Thyroid gland (tissue), 4 donors: ENCODE measurements around the gene RANBP10. TPM values are rescaled to one million over a fixed set of nuclear protein-coding genes. Genes with fewer than 3 reads are reported as not detected.

Experiments used
- DNase-seq, 2 donors: peaks; one replicate each; pipeline ENCODE4 v3.0.0-alpha.2; 2019
- H3K27ac ChIP-seq, 3 donors: fragments of 200-600 bp; sonication (generic); 1 replicate in 2 of 3; 2 replicates in 1 of 3; pipeline ENCODE4 v1.5.1; 2016 to 2019; ENCODE audit warnings: mild to moderate bottlenecking in 1 of 3, moderate library complexity in 1 of 3
- H3K27me3 ChIP-seq: fragments of 200-600 bp; sonication (generic); one replicate; pipeline ENCODE4 v1.5.1; 2019
- H3K36me3 ChIP-seq, 2 donors: fragments of 200-600 bp; sonication (generic); one replicate each; pipeline ENCODE4 v1.5.1; 2016 to 2019
- H3K4me1 ChIP-seq, 2 donors: fragments of 200-600 bp; sonication (generic); one replicate each; pipeline ENCODE4 v1.5.1; 2017 to 2019
- H3K4me3 ChIP-seq, 3 donors: fragments of 200-600 bp; sonication (generic); replicated peaks in 1 of 3; 1 replicate in 2 of 3; 2 replicates in 1 of 3; pipeline ENCODE4 v1.5.1; 2016; ENCODE audit warnings: mild to moderate bottlenecking in 1 of 3
- H3K9me3 ChIP-seq: fragments of 200-600 bp; sonication (generic); one replicate; pipeline ENCODE4 v1.5.1; 2017
- CTCF ChIP-seq, 6 experiments: fragments of 200-600 bp in 3 of 6; fragments of 450-650 bp in 3 of 6; sonication (generic) in 3 of 6; IDR thresholded peaks; one replicate each; pipeline ENCODE4 v1.5.1; 2016 to 2019; ENCODE audit warnings: antibody characterized with exemption in 6 of 6, mild to moderate bottlenecking in 2 of 6, inconsistent platforms in 1 of 6, moderate library complexity in 1 of 6
- POLR2A ChIP-seq, 2 donors: fragments of 450-650 bp; IDR thresholded peaks; one replicate each; pipeline ENCODE4 v1.6.1; 2017; ENCODE audit warnings: antibody characterized with exemption in 2 of 2, mild to moderate bottlenecking in 2 of 2, moderate library complexity in 1 of 2
- WGBS, 2 donors: methylation state at CpG; one replicate each; pipeline ENCODE4 v1.1.5; 2017; 5-methylcytosine and 5-hydroxymethylcytosine counted together
- intact Hi-C: fragments of 100-400 bp; cut with DNase I; formaldehyde crosslinking; loops from one replicate; pipeline ENCODE4 v1.15.1; 2023
- total RNA-seq, 4 donors: library from RNA; depleted of rRNA; stranded (reverse); fragments of >200 nt; gene quantifications; one replicate each; pipeline ENCODE4 v1.2.3, GENCODE V29; 2016

RANBP10 gene
- total RNA-seq, 4 donors from 2014 or later: 9.2 to 13.0 (median 11.0) TPM

GRCh38 chr16:67844497-67844896 lies 38.1 kb upstream of the RANBP10 start:
- Histone ChIP-seq H3K36me3 (no peaks in the 10 kb centered on the region), H3K4me1 (peaks cover 44 to 52% of the 10 kb centered on the region in 2 donors), H3K27ac (no peak overlapping the region), H3K4me3 (no peak overlapping the region), H3K27me3 (no peaks in the 10 kb centered on the region), H3K9me3 (no peaks in the 10 kb centered on the region)
- no peak for DNase-seq
- intact Hi-C loops: loop anchor here (5.0 kb wide), 1 partner anchor 37 kb away; the partner anchor contains the start of genes RANBP10 and TSNAXIP1
- 73 to 77% methylated on average over 4 of the region's 4 CpGs for WGBS, 2 donors
- no peak for TF ChIP-seq CTCF (IDR thresholded peaks at IDR 0.05)
- TF ChIP-seq POLR2A (IDR thresholded peaks at IDR 0.05): no peak

DNA sequence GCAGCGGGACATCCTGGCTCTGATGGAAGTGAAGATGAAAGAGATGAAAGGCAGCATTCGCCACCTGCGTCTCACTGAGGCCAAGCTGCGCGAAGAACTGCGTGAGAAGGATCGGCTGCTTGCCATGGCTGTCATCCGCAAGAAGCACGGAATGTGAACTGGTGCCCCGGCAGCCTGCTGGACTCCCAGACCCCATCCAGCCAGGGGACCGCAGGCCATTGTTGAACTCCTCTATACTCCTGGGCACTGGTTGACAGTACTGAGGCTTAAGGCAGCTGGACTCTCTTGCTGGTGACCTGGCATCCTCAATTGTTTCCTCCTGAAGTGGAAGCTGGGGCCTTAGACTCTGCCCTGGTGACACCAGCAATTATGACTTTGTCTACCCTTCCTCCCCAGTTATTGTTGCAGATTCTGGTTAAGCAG lies 37.0 kb upstream of the RANBP10 start:
- Histone ChIP-seq H3K4me1 (peaks cover 43 to 47% of the 10 kb centered on the region in 2 donors), H3K36me3 (no peaks in the 10 kb centered on the region), H3K9me3 (no peaks in the 10 kb centered on the region), H3K27me3 (no peaks in the 10 kb centered on the region), H3K4me3 (peak overlapping the region; percentile 62 to 78 (median 68)), H3K27ac (peak overlapping the region; percentile 100)
- WGBS, 2 donors: 10 to 15% methylated on average over 9 to 11 of the region's 11 CpGs
- intact Hi-C loops: loop anchor here (5.0 kb wide), 1 partner anchor 36 kb away; the partner anchor contains the start of genes RANBP10 and TSNAXIP1
- TF ChIP-seq CTCF (IDR thresholded peaks at IDR 0.05) (no peak), POLR2A (IDR thresholded peaks at IDR 0.05) (no peak)
- no peak for DNase-seq

DNA sequence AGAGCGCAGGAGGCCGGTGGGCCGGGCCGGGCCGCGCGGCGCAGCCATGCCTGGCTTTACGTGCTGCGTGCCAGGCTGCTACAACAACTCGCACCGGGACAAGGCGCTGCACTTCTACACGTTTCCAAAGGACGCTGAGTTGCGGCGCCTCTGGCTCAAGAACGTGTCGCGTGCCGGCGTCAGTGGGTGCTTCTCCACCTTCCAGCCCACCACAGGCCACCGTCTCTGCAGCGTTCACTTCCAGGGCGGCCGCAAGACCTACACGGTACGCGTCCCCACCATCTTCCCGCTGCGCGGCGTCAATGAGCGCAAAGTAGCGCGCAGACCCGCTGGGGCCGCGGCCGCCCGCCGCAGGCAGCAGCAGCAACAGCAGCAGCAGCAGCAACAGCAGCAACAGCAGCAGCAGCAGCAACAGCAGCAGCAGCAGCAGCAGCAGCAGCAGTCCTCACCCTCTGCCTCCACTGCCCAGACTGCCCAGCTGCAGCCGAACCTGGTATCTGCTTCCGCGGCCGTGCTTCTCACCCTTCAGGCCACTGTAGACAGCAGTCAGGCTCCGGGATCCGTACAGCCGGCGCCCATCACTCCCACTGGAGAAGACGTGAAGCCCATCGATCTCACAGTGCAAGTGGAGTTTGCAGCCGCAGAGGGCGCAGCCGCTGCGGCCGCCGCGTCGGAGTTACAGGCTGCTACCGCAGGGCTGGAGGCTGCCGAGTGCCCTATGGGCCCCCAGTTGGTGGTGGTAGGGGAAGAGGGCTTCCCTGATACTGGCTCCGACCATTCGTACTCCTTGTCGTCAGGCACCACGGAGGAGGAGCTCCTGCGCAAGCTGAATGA lies 36.4 kb upstream of the RANBP10 start:
- intact Hi-C loops: loop anchor here (5.0 kb wide), 1 partner anchor 35 kb away; the partner anchor contains the start of genes RANBP10 and TSNAXIP1
- DNase-seq: peak; percentile 69 to 70
- WGBS, 2 donors: 0 to 1% methylated on average over 9 to 40 of the region's 67 CpGs

DNA sequence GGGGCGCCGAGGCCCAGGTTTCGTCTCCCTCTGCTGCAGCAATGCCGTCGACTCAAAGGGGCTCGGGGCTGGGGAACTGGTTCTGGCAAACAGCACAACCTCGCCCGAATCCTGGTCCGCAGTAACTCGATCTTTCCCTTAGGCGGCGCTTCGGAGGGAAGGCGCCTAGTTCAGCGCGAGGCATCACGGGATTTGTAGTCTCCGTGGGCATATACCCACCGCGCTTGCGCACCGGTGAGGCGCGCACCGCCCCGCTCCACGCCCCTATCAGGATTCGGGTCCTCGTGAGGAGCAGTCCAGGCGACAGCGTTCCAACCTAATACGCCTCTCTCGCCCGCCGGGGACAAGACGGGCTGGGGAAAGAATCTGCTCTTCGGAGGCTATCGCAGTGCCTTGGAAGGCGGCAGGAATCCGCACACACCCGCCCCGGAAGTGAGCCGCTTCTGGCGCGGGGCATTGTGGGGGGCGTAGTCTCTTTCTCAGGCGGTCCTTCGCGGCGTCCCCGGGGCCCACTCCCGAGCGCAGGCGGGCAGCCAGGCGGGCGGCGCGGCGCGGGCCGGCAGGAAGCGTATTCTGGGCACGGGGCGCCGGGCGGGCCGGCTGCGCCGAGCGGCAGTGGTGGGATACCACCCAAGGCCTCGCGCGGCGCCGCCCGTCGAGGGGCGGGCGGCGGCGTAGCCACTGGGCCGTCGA lies 35.6 kb upstream of the RANBP10 start, which contains the start of gene THAP11:
THAP11 (plus strand) TSS at position 505 of the 693 bp plus-strand sequence. CDS start 235 bp downstream, outside the sequence.
- no peaks in the 10 kb centered on the region for H3K27me3 ChIP-seq
- no peaks in the 10 kb centered on the region for H3K36me3 ChIP-seq
- 0 to 7% methylated on average over 3 to 8 of the region's 83 CpGs for WGBS, 2 donors
- intact Hi-C loops: loop anchor here (5.0 kb wide), 1 partner anchor 35 kb away; the partner anchor contains the start of genes RANBP10 and TSNAXIP1
- peak within 1 kb of the TSS; percentile 62 to 78 (median 68) for H3K4me3 ChIP-seq
- peak; percentile 92 to 95 for DNase-seq
- peak in 1 of 2 donors; percentile 74 for TF ChIP-seq POLR2A (IDR thresholded peaks at IDR 0.05)
- peak; percentile 70 to 94 (median 88) for TF ChIP-seq CTCF (IDR thresholded peaks at IDR 0.05)
- H3K9me3 ChIP-seq: no peaks in the 10 kb centered on the region
- peaks cover 33 to 35% of the 10 kb centered on the region in 2 donors for H3K4me1 ChIP-seq
- H3K27ac ChIP-seq: peak within 1 kb of the TSS; percentile 100

More for the DNA sequence above, 36.4 kb upstream of the RANBP10 start:
- peak overlapping the region; percentile 100 for H3K27ac ChIP-seq
- H3K4me3 ChIP-seq: peak overlapping the region; percentile 62 to 78 (median 68)
- no peaks in the 10 kb centered on the region for H3K9me3 ChIP-seq
- H3K27me3 ChIP-seq: no peaks in the 10 kb centered on the region
- H3K4me1 ChIP-seq: peaks cover 37 to 40% of the 10 kb centered on the region in 2 donors
- H3K36me3 ChIP-seq: no peaks in the 10 kb centered on the region
- TF ChIP-seq CTCF (IDR thresholded peaks at IDR 0.05) (peak in 1 of 6 experiments; percentile 12), POLR2A (IDR thresholded peaks at IDR 0.05) (no peak)
